ENCODE data around the gene INTS11. TPM values are rescaled to one million over a fixed set of nuclear protein-coding genes. Genes with fewer than 3 reads are reported as not detected.

INTS11 gene
- total RNA-seq, 6 experiments from 2014 or later = 35.1 to 52.4 (median 43.5) TPM

- intact Hi-C loops (cut with DNase I) = loop anchor here (5.0 to 10.0 kb wide), 2 partner anchors 49 to 171 kb away; partner anchors contain the start of gene C1QTNF12 (in 1 of the 2)
- H3K4me3 ChIP-seq = no peak overlapping the region
- no peak for DNase-seq
- H3K36me3 ChIP-seq = no peaks in the 10 kb centered on the region
- no peaks in the 10 kb centered on the region for H3K4me1 ChIP-seq
- no peaks in the 10 kb centered on the region for H3K27me3 ChIP-seq
- no peaks in the 10 kb centered on the region for H3K9me3 ChIP-seq
- WGBS (ENCODE audit: insufficient coverage, low coverage, low lambda C conversion rate, missing lambda C conversion rate) = no CpG with 5 or more reads among the region's 94 CpGs
- no peak for TF ChIP-seq POLR2A (IDR thresholded peaks at IDR 0.05)
- TF ChIP-seq, protein P1, sequence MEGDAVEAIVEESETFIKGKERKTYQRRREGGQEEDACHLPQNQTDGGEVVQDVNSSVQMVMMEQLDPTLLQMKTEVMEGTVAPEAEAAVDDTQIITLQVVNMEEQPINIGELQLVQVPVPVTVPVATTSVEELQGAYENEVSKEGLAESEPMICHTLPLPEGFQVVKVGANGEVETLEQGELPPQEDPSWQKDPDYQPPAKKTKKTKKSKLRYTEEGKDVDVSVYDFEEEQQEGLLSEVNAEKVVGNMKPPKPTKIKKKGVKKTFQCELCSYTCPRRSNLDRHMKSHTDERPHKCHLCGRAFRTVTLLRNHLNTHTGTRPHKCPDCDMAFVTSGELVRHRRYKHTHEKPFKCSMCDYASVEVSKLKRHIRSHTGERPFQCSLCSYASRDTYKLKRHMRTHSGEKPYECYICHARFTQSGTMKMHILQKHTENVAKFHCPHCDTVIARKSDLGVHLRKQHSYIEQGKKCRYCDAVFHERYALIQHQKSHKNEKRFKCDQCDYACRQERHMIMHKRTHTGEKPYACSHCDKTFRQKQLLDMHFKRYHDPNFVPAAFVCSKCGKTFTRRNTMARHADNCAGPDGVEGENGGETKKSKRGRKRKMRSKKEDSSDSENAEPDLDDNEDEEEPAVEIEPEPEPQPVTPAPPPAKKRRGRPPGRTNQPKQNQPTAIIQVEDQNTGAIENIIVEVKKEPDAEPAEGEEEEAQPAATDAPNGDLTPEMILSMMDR (IDR thresholded peaks at IDR 0.05) = no peak
- no peak overlapping the region for H3K27ac ChIP-seq
- ATAC-seq = no peak
Observed at GRCh38 chr1:1293263-1294249, 30.9 kb downstream of the INTS11 start.

DNA sequence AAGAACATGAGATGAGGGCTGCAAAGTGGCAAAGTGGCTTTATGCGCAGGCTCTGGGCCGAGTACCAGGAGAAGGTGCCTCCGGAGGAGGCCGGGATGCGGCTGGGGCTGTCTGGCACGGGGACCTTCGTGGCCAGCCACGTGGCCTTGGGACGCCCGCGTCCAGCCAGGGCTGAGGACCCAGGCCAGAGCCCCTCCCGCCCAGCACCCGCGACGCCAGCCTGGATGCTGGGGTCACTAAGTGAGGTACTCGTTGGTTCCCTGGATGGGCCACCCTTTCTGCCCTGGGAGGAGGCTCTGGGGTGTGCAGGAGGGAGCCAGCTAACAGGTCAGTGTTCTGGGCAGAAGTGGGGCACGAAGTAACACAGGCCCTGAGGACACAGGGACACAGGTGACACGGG, 31.6 kb downstream of the INTS11 start:
- DNase-seq (no peak), ATAC-seq (no peak)
- Histone ChIP-seq H3K4me1 (no peaks in the 10 kb centered on the region), H3K36me3 (no peaks in the 10 kb centered on the region), H3K27ac (no peak overlapping the region), H3K27me3 (no peaks in the 10 kb centered on the region), H3K4me3 (no peak overlapping the region), H3K9me3 (no peaks in the 10 kb centered on the region)
- WGBS (ENCODE audit: insufficient coverage, low coverage, low lambda C conversion rate, missing lambda C conversion rate) = 40% methylated on average over 1 of the region's 18 CpGs
- intact Hi-C loops (cut with DNase I) = loop anchor here (5.0 to 10.0 kb wide), 2 partner anchors 48 to 171 kb away; partner anchors contain the start of gene C1QTNF12 (in 1 of the 2)
- TF ChIP-seq POLR2A (IDR thresholded peaks at IDR 0.05) = no peak
- TF ChIP-seq, protein P1 (IDR thresholded peaks at IDR 0.05) = no peak

DNA sequence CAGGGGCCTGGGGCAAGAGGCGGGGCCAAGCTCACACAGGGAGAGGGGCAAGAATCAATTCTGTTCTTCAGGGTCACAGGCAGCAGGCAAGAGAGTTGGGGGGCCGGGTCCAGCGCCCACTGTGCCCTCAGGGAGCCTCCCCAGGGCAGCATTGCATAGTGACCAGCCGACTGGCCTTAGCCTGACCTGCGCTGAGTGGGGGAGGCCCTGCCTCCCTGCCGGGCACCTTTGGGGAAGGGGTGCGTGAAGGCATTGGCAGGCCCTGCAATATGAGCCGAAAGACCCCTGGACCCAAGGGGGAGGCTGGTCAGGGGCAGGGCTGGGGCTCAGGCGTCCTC, 32.0 kb downstream of the INTS11 start:
- H3K27me3 ChIP-seq = no peaks in the 10 kb centered on the region
- no peaks in the 10 kb centered on the region for H3K9me3 ChIP-seq
- 100% methylated on average over 1 of the region's 9 CpGs for WGBS (ENCODE audit: insufficient coverage, low coverage, low lambda C conversion rate, missing lambda C conversion rate)
- H3K27ac ChIP-seq = no peak overlapping the region
- H3K4me1 ChIP-seq = no peaks in the 10 kb centered on the region
- intact Hi-C loops (cut with DNase I) = loop anchor here (5.0 to 10.0 kb wide), 2 partner anchors 48 to 170 kb away; partner anchors contain the start of gene C1QTNF12 (in 1 of the 2)
- TF ChIP-seq, protein P1 (IDR thresholded peaks at IDR 0.05) = no peak
- TF ChIP-seq POLR2A (IDR thresholded peaks at IDR 0.05) = no peak
- no peak for ATAC-seq
- no peak for DNase-seq
- H3K36me3 ChIP-seq = no peaks in the 10 kb centered on the region
- no peak overlapping the region for H3K4me3 ChIP-seq

- WGBS (ENCODE audit: insufficient coverage, low coverage, low lambda C conversion rate, missing lambda C conversion rate) = 66% methylated on average over 3 of the region's 45 CpGs
- ATAC-seq (peak; percentile 58 to 80 (median 78)), DNase-seq (peak; percentile 75 to 79 (median 77))
- intact Hi-C loops (cut with DNase I) = loop anchor here (5.0 to 10.0 kb wide), 2 partner anchors 47 to 169 kb away; partner anchors contain the start of gene C1QTNF12 (in 1 of the 2)
- no peaks in the 10 kb centered on the region for H3K4me1 ChIP-seq
- no peaks in the 10 kb centered on the region for H3K9me3 ChIP-seq
- no peaks in the 10 kb centered on the region for H3K27me3 ChIP-seq
- no peak overlapping the region for H3K4me3 ChIP-seq
- no peak overlapping the region for H3K27ac ChIP-seq
- TF ChIP-seq, protein P1 (IDR thresholded peaks at IDR 0.05) = peak; percentile 51 to 65 (median 58)
- no peak for TF ChIP-seq POLR2A (IDR thresholded peaks at IDR 0.05)
- no peaks in the 10 kb centered on the region for H3K36me3 ChIP-seq
Observed at GRCh38 chr1:1291548-1292441, 32.7 kb downstream of the INTS11 start.

All from right lobe of liver (tissue), 6 donors.